ENCODE results near the gene UPP2.

DNA sequence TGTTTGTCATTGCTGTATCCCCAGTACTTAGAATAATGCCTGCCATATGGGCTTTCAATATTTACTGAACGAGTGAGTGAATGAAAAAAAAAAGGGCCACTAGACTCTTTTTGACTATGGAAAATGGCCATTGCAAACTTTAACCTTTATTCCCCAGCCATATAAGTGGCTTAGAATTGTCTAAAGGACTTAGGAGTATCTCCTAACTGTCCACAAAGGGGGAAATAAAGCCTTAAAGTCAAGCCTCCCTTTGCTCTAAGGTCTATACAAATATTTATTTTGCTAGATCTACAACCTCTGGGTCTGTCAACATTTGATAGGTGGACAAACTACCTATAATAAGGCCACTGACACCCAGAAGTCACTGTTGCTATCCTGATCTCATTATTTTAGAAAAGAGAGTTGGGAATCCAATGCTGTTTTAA is 25.7 kb downstream of the UPP2 start:
- TF ChIP-seq CTCF (IDR thresholded peaks at IDR 0.05; ENCODE audit: low read depth, low read length, poor library complexity, severe bottlenecking) (no peak), EZH2phosphoT487 (IDR thresholded peaks at IDR 0.05; ENCODE audit: borderline replicate concordance, low read length) (no peak)
